ENCODE results near the gene KIAA1755. TPM values are rescaled to one million over a fixed set of nuclear protein-coding genes. Genes with fewer than 3 reads are reported as not detected.

KIAA1755 gene
- total RNA-seq, 1 experiment from 2014 or later, result 0.44 TPM

GRCh38 chr20:38278763-38279162 lies 18.2 kb upstream of the KIAA1755 start:
- intact Hi-C loops (cut with micrococcal nuclease), result no loop called here
- DNase-seq (no peak), ATAC-seq (no peak)
- Histone ChIP-seq H3K4me1 (ENCODE audit: insufficient read depth, low read length) (peaks cover 20% of the 10 kb centered on the region), H3K4me2 (ENCODE audit: low read length) (no peak overlapping the region), H3K4me3 (ENCODE audit: low read length) (no peak overlapping the region), H4K20me1 (ENCODE audit: low read length) (no peaks in the 10 kb centered on the region), H3K9ac (ENCODE audit: low read length) (no peak overlapping the region), H3K27ac (ENCODE audit: low read length) (no peak overlapping the region), H3K9me3 (ENCODE audit: low read length) (no peaks in the 10 kb centered on the region), H3K36me3 (ENCODE audit: low read depth, low read length) (no peaks in the 10 kb centered on the region), H3K27me3 (ENCODE audit: low read length) (no peaks in the 10 kb centered on the region), H3K79me2 (ENCODE audit: low read length) (no peaks in the 10 kb centered on the region), H3K9me2 (replicated peaks; ENCODE audit: low read length) (no peaks in the 10 kb centered on the region), H3F3A (ENCODE audit: low read length, unreplicated experiment) (no peaks in the 10 kb centered on the region), H2AFZ (ENCODE audit: low read length) (no peak overlapping the region)
- ChIA-PET CTCF (no interaction called here), POLR2A (ENCODE audit: unreplicated experiment) (no interaction called here)
- no TSS peak for BruUV-seq (replicated peaks)
- TF ChIP-seq EZH2 (IDR thresholded peaks at IDR 0.05; ENCODE audit: low read length, unreplicated experiment) (no peak), EZH2phosphoT487 (IDR thresholded peaks at IDR 0.05; ENCODE audit: borderline replicate concordance, low read length) (no peak), CTCF (conservative IDR thresholded peaks at IDR 0.05; ENCODE audit: low read depth, low read length) (no peak)

GRCh38 chr20:38278131-38278530 lies 17.6 kb upstream of the KIAA1755 start:
- Histone ChIP-seq H3K36me3 (ENCODE audit: low read depth, low read length) (no peaks in the 10 kb centered on the region), H3K79me2 (ENCODE audit: low read length) (no peaks in the 10 kb centered on the region), H3K4me2 (ENCODE audit: low read length) (no peak overlapping the region), H3K9me3 (ENCODE audit: low read length) (no peaks in the 10 kb centered on the region), H3K4me1 (ENCODE audit: insufficient read depth, low read length) (peaks cover 24% of the 10 kb centered on the region), H3K9ac (ENCODE audit: low read length) (no peak overlapping the region), H3F3A (ENCODE audit: low read length, unreplicated experiment) (no peaks in the 10 kb centered on the region), H3K27me3 (ENCODE audit: low read length) (no peaks in the 10 kb centered on the region), H3K27ac (ENCODE audit: low read length) (no peak overlapping the region), H2AFZ (ENCODE audit: low read length) (no peak overlapping the region), H3K9me2 (replicated peaks; ENCODE audit: low read length) (no peaks in the 10 kb centered on the region), H4K20me1 (ENCODE audit: low read length) (no peaks in the 10 kb centered on the region), H3K4me3 (ENCODE audit: low read length) (no peak overlapping the region)
- intact Hi-C loops (cut with micrococcal nuclease), result no loop called here
- CTCF ChIA-PET, result no interaction called here
- no TSS peak for BruUV-seq (replicated peaks)
- DNase-seq, result no peak
- TF ChIP-seq EZH2 (IDR thresholded peaks at IDR 0.05; ENCODE audit: low read length, unreplicated experiment), result no peak
- no peak for TF ChIP-seq EZH2phosphoT487 (IDR thresholded peaks at IDR 0.05; ENCODE audit: borderline replicate concordance, low read length)
- no peak for TF ChIP-seq CTCF (conservative IDR thresholded peaks at IDR 0.05; ENCODE audit: low read depth, low read length)
- no peak for ATAC-seq
- POLR2A ChIA-PET (ENCODE audit: unreplicated experiment), result no interaction called here

- POLR2A ChIA-PET (ENCODE audit: unreplicated experiment), result no interaction called here
- H3K9me3 ChIP-seq (ENCODE audit: low read length), result no peaks in the 10 kb centered on the region
- CTCF ChIA-PET, result no interaction called here
These were observed 17.2 kb upstream of the KIAA1755 start for GRCh38 chr20:38277691-38278090.

More at GRCh38 chr20:38277691-38278090, 17.2 kb upstream of the KIAA1755 start:
- Histone ChIP-seq H3K4me2 (ENCODE audit: low read length) (no peak overlapping the region), H4K20me1 (ENCODE audit: low read length) (no peaks in the 10 kb centered on the region), H3K36me3 (ENCODE audit: low read depth, low read length) (no peaks in the 10 kb centered on the region), H3K27me3 (ENCODE audit: low read length) (no peaks in the 10 kb centered on the region), H3K9ac (ENCODE audit: low read length) (no peak overlapping the region), H3K4me1 (ENCODE audit: insufficient read depth, low read length) (peaks cover 28% of the 10 kb centered on the region), H3F3A (ENCODE audit: low read length, unreplicated experiment) (no peaks in the 10 kb centered on the region), H2AFZ (ENCODE audit: low read length) (no peak overlapping the region), H3K27ac (ENCODE audit: low read length) (no peak overlapping the region), H3K79me2 (ENCODE audit: low read length) (no peaks in the 10 kb centered on the region), H3K9me2 (replicated peaks; ENCODE audit: low read length) (no peaks in the 10 kb centered on the region), H3K4me3 (ENCODE audit: low read length) (no peak overlapping the region)
- no TSS peak for BruUV-seq (replicated peaks)
- TF ChIP-seq EZH2phosphoT487 (IDR thresholded peaks at IDR 0.05; ENCODE audit: borderline replicate concordance, low read length) (no peak), CTCF (conservative IDR thresholded peaks at IDR 0.05; ENCODE audit: low read depth, low read length) (no peak)
- intact Hi-C loops (cut with micrococcal nuclease), result no loop called here
- DNase-seq (no peak), ATAC-seq (no peak)

Measured in PC-3 (cell line).